Cardiac muscle cell (in vitro differentiated cells and primary cell): ENCODE data around the gene PAEP. TPM values are rescaled to one million over a fixed set of nuclear protein-coding genes. Genes with fewer than 3 reads are reported as not detected.

Experiments
- DNase-seq, 2 donors: peaks; one replicate each; pipeline versions ENCODE4 v3.0.0 to v3.0.0-alpha.2; 2010 to 2017; ENCODE audit warnings: low read depth in 1 of 2, low spot score in 1 of 2
- H3K27ac ChIP-seq: fragments of 200-600 bp; sonication (generic); 2 replicates; pipeline ENCODE4 v1.5.1; 2016
- H3K27me3 ChIP-seq: fragments of 200-600 bp; sonication (generic); 2 replicates; pipeline ENCODE4 v1.6.0; 2016; ENCODE audit warnings: control low read depth
- H3K36me3 ChIP-seq: fragments of 200-600 bp; sonication (generic); 2 replicates; pipeline ENCODE4 v1.5.1; 2016; ENCODE audit warnings: control low read depth
- H3K4me1 ChIP-seq: fragments of 200-600 bp; sonication (generic); 2 replicates; pipeline ENCODE4 v1.8.1; 2017; ENCODE audit warnings: low read depth, mild to moderate bottlenecking, mixed run types
- H3K4me3 ChIP-seq: fragments of 200-600 bp; sonication (generic); 2 replicates; pipeline ENCODE4 v1.5.1; 2016; ENCODE audit warnings: mild to moderate bottlenecking
- H3K9me3 ChIP-seq: fragments of 200-600 bp; sonication (generic); 2 replicates; pipeline ENCODE4 v1.5.1; 2017; ENCODE audit warnings: low read depth, mild to moderate bottlenecking, control low read depth
- polyA plus RNA-seq: library from polyadenylated mRNA; unstranded; fragments of >200 nt; fragmentation: Nextera tagmentation; extraction: Ambion mirVana; gene quantifications from 2 replicates; pipeline ENCODE4 v1.2.1, GENCODE V29; 2016
- total RNA-seq: library from RNA; depleted of rRNA; stranded (reverse); fragments of >200 nt; gene quantifications from 2 replicates; pipeline ENCODE4 v1.2.3, GENCODE V29; 2016
- TF ChIP-seq, protein P1 (sequence below): IDR thresholded peaks from 2 replicates; pipeline ENCODE4 v1.5.1; 2012; ENCODE audit warnings: low read depth, mild to moderate bottlenecking, low read length

PAEP gene
- total and polyA plus RNA-seq, 2 experiments from 2014 or later = not detected

DNA sequence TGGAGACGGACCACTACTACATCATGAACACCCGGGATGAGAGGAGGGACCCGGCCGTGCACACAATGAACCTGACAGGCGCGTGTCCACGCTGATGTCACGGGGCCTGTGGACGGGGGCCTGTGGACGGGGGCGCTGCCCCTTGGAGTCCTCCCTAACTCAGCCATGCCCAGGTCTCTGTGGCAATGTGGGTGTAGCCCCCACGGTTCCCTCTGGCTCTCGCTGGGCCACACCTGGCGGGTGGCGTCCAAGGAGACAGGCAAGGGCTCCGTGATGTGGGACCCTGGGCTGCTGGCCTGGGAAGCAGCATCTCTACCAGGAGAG is 22.1 kb downstream of the PAEP start:
- Histone ChIP-seq H3K36me3 (no peaks in the 10 kb centered on the region), H3K4me1 (no peaks in the 10 kb centered on the region), H3K9me3 (no peaks in the 10 kb centered on the region), H3K27me3 (no peaks in the 10 kb centered on the region), H3K4me3 (no peak overlapping the region), H3K27ac (no peak overlapping the region)
- TF ChIP-seq, protein P1, sequence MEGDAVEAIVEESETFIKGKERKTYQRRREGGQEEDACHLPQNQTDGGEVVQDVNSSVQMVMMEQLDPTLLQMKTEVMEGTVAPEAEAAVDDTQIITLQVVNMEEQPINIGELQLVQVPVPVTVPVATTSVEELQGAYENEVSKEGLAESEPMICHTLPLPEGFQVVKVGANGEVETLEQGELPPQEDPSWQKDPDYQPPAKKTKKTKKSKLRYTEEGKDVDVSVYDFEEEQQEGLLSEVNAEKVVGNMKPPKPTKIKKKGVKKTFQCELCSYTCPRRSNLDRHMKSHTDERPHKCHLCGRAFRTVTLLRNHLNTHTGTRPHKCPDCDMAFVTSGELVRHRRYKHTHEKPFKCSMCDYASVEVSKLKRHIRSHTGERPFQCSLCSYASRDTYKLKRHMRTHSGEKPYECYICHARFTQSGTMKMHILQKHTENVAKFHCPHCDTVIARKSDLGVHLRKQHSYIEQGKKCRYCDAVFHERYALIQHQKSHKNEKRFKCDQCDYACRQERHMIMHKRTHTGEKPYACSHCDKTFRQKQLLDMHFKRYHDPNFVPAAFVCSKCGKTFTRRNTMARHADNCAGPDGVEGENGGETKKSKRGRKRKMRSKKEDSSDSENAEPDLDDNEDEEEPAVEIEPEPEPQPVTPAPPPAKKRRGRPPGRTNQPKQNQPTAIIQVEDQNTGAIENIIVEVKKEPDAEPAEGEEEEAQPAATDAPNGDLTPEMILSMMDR = no peak
- DNase-seq = no peak

DNA sequence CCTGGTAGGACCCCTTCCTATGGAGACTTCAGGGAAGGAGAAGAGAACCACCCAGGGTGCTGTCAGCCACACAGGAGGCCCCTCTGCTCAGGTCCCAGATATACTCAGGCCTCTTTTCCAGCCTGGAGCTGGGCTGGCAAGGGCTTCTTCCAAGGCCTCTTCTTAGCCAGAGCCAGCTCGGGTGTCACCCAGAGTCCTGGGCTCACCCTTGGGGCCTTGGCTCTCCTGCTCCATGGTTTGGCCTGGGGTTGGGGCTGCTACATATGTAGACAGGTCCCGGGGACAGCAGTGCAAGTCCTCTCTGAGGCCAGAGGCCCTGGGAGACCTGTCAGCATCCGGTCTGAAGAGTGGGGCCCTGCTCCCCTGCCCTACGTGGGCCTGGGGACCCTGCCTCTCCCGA is 22.8 kb downstream of the PAEP start:
- H3K27ac ChIP-seq = no peak overlapping the region
- no peaks in the 10 kb centered on the region for H3K36me3 ChIP-seq
- no peak overlapping the region for H3K4me3 ChIP-seq
- TF ChIP-seq, protein P1 = no peak
- H3K9me3 ChIP-seq = no peaks in the 10 kb centered on the region
- H3K27me3 ChIP-seq = no peaks in the 10 kb centered on the region
- DNase-seq = no peak
- no peaks in the 10 kb centered on the region for H3K4me1 ChIP-seq

- Histone ChIP-seq H3K4me3 (no peak overlapping the region), H3K36me3 (no peaks in the 10 kb centered on the region), H3K27ac (no peak overlapping the region), H3K27me3 (no peaks in the 10 kb centered on the region), H3K9me3 (no peaks in the 10 kb centered on the region), H3K4me1 (no peaks in the 10 kb centered on the region)
- TF ChIP-seq, protein P1 = no peak
- peak in 1 of 2 donors; percentile 65 for DNase-seq
Observed at GRCh38 chr9:135584934-135585333, 23.4 kb downstream of the PAEP start.

DNA sequence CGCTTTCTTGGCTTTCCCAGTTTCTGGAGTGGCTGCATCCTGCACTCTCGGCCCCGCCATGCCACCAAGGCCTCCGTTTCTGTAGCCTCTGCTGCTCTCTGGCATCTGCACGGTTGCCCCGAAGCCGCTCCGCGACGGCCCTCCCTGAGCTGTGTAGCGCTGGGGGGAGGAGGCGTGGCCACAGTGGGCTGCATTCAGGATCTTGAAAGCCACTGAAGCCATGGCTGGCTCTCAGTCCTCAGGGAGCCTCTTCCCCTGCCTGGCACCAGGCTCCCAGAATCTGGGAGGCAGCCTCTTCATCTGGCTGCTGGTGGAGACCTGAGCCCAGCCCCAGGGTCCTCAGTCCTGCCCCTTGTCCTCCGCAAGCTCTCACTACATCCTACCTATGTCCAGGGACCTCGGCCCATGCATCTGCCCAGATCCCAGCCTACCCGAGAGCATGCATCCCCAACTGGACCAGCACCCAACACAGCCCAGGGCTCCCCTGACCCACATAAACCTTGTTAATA is 25.1 kb downstream of the PAEP start:
- Histone ChIP-seq H3K4me3 (no peak overlapping the region), H3K9me3 (no peaks in the 10 kb centered on the region)

GRCh38 chr9:135587658-135588057 is 26.1 kb downstream of the PAEP start:
- Histone ChIP-seq H3K4me3 (no peak overlapping the region), H3K36me3 (no peaks in the 10 kb centered on the region), H3K27me3 (no peaks in the 10 kb centered on the region), H3K4me1 (no peaks in the 10 kb centered on the region), H3K27ac (no peak overlapping the region), H3K9me3 (no peaks in the 10 kb centered on the region)
- TF ChIP-seq, protein P1 = no peak
- peak in 1 of 2 donors; percentile 71 for DNase-seq

More for the DNA sequence above, 25.1 kb downstream of the PAEP start:
- Histone ChIP-seq H3K36me3 (no peaks in the 10 kb centered on the region), H3K4me1 (no peaks in the 10 kb centered on the region), H3K27me3 (no peaks in the 10 kb centered on the region), H3K27ac (no peak overlapping the region)
- no peak for DNase-seq
- TF ChIP-seq, protein P1 = no peak

- no peak for DNase-seq
- Histone ChIP-seq H3K4me1 (no peaks in the 10 kb centered on the region), H3K36me3 (no peaks in the 10 kb centered on the region), H3K9me3 (no peaks in the 10 kb centered on the region), H3K27me3 (no peaks in the 10 kb centered on the region), H3K27ac (no peak overlapping the region), H3K4me3 (no peak overlapping the region)
- TF ChIP-seq, protein P1 = no peak
Observed at GRCh38 chr9:135588371-135588770, 26.8 kb downstream of the PAEP start.
